Activated CD4-positive, alpha-beta T cell treated with anti-CD3 and anti-CD28 coated beads for 4 hours (primary cell): Measurements from ENCODE around the gene NHLRC4.

ENCODE experiments used
- DNase-seq, 2 donors: peaks; one replicate each; pipeline ENCODE4 v3.0.0-alpha.2; 2020

NHLRC4 gene

DNA sequence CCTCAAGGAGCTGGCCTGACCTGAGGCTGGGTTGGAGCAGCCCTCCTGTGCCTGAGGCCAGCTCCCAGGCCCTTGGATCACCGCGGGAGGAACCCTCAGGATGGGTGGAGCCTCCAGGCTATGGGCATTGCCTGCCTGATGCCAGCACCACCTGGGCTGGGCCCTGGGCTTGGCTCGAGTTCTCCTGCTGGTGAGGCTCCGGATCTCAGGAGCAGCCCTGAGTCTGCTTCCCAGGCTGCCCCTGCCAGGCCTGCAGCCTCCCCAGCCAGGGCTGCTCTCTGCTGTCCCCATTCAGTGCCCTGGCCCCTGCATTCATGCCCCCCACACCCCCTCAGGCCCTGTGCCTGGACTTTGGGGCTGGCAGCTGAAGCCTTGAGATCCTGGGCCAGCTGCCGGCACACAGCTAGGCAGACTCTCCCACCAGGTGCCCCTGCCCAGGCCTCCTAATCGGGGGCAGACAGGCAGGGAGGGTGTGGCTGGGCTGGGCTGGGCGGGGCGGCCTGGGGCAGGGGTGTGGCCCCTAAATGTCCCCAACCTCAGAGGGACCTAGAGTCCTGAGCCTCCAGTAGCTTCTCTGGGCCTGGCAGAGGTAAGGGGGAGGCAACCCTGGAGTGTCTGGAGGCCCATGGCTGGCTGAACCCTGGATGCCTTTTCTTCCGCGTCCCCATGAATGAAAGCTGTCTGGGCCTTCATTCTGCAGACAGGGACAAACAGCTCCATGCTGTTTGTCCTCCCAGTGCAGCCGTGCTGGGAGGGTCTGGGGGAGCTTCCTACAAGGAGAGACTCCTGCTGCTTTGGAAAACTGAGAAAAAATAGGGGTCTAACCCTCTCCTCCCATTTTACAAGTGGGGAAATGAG is 1.8 kb downstream of the NHLRC4 start:
- DNase-seq, result no peak

DNA sequence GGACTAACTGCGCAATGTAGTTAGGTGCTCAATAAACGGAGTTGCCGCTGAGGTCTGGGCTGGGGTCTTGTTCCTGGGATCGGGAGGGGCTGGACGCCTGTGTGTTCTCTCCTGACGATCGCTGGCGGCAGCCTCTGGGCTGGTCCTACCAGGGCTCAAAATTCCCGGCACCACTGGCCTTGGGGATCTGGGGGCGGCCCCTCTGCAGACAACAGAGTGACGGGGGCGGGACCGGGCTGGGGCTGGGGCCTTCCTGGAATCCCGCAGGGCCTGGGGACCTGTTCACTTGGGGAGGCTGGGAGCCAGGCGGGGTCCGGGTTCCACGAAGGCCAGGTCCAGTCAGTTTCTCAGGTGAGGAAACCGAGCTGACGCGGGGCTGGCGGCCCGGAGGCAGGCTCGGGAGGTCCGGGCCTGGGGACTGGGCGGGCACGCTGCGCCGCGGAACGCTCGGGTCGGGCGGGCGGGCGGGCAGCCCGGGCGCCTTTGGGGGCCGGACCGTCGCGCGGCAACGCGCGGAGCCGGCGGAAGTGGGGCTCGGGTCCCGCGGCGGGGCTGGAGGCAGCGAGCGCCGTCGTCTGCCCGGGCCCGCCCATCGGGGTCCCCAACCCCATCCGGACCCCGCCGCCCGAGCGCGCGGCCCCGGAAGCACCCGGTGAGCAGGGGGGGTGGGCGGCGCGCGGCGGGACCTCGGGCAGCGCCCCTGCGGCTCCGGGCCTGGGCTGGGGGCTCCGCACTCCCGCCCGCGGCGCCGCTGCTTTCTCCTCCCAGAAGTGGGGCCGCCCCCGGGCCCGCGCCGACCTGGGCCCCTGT is 2.8 kb downstream of the NHLRC4 start, which contains the start of gene PIGQ:
Gene PIGQ, plus strand, starts transcription at position 524 of the 810 bp plus-strand sequence. CDS start 4,107 bp downstream, outside the sequence.
- DNase-seq, result peak; percentile 49 to 64

DNA sequence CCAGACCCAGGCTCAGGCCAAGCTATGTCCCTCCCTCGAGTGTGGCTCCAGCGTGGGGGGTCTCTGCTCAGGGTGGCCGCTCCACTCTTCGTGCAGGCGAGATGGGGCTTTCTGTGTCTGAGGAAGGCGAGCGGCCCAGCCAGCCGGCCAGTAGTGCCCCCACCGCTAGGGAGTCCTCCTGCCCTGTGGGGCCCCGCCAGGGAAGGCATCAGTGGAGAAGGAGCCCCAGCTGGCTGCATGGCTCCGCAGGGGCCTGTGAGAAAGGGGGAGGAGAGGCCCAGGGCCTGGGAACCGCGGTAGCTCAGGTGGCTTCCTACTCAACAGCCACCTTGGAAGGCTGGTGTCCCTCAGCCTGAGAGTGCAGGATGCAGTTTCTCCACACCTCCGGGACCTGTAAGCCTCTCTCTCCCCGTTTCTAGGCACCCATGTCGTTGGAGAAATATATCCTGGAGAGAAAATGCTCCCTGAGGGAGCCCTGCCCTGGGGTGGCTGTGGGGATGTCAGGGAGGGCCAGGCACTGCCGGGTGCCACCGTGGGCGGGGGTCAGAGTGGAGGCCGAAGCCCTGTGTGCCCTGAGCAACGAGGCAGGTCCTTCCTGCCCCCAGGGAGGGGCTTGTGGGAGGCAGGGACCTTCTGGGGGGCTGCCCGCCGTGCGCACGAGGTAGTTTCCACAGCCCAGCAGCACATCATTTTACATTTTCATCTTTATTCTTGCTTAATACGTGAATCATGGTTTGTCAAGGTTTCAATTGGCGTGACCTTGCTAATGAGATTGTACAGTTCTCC is 6.3 kb downstream of the NHLRC4 start:
- no peak for DNase-seq

DNA sequence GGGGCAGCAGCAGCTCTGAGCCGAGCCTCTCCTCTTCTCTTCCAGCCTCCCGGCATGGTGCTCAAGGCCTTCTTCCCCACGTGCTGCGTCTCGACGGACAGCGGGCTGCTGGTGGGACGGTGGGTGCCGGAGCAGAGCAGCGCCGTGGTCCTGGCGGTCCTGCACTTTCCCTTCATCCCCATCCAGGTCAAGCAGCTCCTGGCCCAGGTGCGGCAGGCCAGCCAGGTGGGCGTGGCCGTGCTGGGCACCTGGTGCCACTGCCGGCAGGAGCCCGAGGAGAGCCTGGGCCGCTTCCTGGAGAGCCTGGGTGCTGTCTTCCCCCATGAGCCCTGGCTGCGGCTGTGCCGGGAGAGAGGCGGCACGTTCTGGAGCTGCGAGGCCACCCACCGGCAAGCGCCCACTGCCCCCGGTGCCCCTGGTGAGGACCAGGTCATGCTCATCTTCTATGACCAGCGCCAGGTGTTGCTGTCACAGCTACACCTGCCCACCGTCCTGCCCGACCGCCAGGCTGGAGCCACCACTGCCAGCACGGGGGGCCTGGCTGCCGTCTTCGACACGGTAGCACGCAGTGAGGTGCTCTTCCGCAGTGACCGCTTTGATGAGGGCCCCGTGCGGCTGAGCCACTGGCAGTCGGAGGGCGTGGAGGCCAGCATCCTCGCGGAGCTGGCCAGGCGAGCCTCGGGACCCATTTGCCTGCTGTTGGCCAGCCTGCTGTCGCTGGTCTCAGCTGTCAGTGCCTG is 7.4 kb downstream of the NHLRC4 start:
- DNase-seq, result no peak

DNA sequence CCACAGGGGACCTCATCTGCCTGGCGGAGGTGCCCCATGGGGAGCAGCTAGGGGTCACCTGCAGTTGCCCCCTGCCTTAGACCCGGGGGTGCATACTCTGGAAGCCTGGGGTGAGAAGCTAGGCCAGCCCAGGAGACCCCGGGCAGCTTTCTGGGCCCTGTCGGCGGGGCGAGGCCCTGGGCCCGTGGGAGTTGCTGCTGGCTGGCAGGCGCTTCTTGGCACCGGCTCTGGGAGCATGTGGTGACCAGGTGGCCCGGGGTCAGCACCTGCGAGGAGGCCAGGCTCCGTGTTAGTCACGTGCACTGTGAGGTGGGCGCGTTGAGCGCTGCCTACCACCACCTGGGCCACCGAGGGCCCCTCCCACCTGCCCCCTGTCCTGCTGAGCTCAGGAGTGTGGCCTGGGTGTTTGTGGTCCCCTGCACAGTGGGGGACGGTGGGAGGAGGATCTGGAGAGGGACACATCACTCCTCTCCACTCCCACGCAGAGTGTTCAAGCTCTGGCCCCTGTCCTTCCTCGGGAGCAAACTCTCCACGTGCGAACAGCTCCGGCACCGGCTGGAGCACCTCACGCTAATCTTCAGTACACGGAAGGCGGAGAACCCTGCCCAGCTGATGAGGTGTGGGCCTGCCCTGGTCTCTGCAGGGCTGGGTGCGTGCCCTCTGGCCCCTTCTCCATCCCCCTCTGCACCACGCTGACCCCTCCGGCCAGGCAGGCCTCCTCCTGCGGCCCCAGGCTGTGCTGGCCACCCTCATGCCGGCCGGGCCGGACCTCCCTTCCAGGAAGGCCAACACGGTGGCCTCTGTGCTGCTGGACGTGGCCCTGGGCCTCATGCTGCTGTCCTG is 8.8 kb downstream of the NHLRC4 start:
- DNase-seq, result no peak

DNA sequence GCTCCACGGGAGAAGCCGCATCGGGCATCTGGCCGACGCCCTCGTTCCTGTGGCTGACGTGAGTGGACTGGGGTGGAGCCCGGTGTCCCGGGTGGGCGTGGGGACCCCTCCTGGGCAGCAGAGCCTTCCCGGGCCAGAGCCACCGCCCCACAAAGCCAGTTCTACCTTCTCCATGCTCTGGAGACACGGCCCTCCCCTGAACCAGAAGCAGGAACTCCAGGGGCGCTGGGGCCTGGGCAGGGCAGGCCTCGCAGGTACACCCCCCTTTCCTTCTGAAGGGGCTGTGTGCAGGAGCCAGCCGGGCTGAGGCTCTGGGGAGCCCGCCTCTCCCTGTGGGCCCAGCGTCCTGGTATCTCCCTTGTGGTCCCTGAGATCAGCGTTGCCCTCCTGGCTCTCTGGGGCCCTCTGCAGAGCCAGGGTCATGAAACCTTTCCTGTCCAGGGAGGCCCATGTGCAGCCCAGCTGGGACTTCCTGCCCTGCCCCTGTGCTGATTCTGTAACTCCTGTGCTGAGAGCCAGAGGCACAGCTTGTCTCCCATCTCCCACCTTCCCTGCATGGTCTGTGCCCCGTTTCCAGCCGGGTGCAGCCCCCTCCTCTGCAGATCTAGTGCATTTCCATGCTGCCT is 9.5 kb downstream of the NHLRC4 start:
- DNase-seq, result no peak

DNA sequence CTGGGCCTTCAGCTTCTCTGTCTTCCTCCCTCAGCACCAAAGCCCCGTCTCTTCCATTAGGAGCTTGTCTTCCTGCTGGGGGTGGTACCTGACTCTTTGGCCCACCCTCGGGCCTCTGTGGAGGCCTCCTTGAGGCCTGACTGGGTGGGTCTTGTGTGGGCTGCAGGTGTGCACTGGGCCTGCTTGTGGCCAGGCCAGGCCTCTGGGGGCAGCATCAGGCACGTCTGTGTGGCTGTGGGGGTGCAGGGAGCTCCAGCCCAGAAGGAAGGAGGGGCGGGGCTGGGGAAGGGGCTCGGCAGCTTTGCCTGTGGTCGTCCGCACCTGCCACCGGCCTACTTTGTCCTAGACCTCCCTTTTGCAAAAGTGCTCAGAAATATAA is 10.0 kb downstream of the NHLRC4 start:
- DNase-seq, result no peak

DNA sequence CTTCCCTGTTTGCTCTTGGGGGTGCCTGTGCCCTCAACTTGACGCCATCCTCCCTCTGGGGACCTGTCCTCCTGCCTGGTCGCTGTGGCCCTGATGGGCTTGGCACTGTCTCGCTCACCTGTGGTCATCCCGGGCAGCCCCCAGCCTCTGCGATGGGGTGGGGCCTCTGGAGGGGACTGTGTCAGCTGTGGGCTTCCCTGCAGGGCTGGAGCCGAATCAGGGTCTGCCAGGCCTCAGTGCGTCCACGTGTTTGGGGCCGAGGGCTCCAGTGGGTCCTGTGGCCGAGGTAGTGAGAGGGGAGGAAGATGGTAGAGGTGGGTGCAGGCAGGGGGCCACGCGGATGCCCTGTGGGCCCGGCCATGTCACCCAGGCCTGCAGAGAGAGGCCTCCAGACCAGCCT is 11.0 kb downstream of the NHLRC4 start:
- no peak for DNase-seq

DNA sequence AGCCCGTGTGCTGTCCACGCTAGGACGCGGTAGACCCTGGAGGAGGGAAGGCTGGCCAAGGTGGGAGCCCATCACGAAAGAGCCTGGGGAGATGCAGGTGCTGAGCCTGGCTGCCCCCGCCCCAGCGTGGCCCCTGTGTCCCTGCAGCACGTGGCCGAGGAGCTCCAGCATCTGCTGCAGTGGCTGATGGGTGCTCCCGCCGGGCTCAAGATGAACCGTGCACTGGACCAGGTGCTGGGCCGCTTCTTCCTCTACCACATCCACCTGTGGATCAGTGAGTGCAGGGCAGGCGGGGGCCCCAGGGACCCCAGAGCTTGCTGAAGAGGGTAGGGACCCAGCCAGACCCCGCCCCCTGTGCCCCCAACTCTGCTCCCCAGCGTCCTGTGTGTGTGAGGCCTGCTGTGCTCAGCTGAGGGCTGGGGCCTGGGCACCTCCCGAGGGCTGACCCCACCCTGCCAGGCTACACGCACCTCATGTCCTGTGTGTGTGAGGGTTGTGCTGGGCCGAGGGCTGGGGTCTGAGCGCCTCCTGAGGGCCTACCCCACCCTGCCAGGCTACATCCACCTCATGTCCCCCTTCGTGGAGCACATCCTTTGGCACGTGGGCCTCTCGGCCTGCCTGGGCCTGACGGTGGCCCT is 11.5 kb downstream of the NHLRC4 start:
- no peak for DNase-seq

DNA sequence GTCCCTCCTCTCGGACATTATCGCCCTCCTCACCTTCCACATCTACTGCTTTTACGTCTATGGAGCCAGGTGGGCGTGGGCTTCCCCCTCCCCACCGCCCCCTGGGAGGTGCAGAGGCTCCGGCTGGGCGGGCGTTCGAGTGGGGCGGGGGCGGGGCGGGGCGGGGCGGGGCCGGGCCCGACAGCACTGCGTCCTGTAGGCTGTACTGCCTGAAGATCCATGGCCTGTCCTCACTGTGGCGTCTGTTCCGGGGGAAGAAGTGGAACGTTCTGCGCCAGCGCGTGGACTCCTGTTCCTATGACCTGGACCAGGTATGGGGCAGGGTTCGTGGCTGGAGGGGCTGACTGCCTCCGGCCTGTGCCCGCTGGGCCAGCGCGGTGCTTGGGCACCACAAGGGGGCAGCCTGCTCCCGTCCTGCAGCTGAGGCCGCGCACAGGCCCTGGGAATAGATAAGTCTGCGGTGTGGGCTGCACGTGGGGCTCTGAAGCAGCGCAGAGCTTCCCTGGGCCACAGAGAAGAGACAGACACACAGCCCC is 12.1 kb downstream of the NHLRC4 start:
- DNase-seq, result peak; percentile 45 to 66

DNA sequence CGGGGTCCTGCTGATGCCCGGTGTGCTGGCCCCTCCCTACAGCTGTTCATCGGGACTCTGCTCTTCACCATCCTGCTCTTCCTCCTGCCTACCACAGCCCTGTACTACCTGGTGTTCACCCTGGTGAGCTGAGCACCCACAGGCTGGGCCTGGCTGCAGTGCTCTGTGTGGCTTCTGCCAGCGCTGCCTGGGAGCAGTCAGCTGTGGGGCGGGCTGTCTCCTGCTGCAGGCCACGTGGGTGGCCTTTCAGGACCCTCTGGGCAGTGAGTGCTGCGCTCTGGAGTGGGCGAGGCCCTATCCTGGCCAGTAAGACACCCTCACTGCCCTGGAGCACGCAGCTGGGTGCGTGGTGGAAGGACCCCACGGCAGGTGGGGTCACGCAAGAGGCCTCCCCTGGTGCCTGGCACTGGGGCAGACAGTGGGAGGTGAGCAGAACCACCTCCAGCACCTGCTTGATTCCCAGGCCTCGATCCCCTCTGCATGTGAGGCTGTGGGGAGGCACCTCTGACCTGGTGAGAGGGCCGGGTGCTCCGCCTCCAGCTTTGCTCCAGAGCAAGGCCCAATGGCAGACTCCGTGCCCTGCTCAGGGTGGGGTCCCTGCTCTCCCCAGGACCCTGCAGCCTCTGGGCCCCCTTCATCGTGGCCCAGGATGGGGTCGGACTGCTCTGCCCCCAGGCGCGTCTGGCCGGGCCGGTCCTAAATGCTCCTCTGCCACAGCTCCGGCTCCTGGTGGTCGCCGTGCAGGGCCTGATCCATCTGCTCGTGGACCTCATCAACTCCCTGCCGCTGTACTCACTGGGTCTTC is 13.5 kb downstream of the NHLRC4 start:
- no peak for DNase-seq

DNA sequence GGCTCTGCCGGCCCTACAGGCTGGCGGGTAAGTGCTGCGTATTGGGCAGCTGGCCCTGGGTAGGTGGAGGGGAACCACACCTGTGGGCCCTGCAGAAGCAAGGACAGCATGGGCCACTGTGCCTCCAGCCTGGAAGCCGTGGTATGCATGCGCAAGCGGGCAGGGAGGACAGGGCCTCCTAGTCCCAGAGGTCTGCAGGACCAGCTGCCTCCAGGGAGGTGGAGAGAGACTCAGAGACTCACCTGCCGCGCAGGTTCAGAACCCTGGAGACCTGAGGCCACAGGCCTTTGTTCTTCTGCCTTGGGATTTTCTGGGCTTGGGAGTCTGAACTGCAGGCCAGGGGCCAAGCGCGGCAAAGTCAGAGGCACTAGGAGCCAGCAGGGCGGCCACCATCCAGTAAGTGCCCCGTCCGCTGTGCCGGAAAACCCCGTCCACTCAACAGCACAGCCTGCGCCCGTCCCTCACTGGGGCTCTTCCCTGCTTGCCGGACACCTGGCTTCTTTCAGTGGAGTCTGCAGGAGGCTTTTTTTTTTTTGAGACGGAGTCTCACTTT is 14.2 kb downstream of the NHLRC4 start:
- no peak for DNase-seq

DNA sequence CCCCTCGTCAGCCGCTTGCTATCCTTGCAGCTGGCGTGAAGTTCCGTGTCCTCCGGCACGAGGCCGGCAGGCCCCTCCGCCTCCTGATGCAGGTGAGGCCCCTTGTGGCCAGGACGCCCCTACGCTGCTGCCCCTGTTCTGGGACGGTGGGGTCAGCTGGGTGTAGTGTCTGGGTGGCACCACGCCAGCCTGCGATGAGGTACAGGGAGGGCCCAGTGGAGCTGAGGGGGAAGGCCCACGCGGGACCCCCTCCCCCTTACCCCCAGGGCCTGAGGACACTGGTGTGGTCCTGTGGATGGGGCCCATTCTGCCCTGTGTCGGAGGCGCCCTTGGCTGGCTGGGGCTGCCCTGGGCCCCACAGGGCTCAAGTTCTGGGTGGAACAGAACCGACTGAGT is 15.4 kb downstream of the NHLRC4 start:
- DNase-seq, result no peak

DNA sequence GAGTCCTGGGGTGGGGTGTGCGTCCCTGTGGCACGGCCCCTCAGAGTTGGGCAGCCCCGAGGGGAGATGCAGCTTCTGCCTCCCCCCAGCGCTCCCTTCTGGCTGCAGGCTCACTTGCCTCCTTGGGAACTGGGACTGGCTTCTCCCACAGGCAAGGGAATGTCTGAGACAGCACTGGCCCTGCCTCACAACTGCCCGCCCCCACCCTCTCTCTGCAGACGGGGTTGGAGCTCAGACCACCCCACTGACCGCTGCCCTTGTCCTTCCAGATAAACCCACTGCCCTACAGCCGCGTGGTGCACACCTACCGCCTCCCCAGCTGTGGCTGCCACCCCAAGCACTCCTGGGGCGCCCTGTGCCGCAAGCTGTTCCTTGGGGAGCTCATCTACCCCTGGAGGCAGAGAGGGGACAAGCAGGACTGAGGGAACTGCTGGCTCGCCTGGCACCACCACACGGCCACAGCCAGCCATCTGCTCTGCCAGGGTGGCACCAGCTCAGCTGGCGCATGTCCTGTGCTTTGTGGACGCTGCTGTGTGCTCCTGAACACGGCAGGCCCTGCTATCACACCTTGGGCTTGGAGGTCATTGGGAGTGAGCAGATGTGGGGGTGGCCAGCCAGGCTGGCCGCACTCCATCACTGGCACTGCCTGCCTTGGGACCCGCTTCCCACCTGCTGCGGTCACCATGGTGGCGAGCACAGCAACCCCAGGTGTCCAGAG is 16.0 kb downstream of the NHLRC4 start:
- DNase-seq, result no peak

DNA sequence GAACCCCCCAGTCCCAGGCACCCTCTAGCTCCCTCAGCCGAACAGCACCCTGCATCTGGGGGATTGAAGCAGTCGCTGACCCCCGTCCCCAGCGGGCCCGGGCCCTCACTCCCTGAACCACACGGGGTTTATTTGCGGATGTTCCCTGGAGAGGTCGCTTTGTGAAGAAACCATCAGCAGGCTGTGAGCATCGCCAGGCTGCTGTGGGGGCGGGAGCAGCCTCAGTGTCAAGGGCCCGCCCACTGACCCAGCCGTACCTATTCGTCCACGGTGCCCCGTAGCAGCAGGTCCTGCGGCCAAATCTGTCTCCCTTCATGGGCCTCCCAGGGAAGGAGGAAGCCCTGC is 16.6 kb downstream of the NHLRC4 start:
- DNase-seq, result no peak

DNA sequence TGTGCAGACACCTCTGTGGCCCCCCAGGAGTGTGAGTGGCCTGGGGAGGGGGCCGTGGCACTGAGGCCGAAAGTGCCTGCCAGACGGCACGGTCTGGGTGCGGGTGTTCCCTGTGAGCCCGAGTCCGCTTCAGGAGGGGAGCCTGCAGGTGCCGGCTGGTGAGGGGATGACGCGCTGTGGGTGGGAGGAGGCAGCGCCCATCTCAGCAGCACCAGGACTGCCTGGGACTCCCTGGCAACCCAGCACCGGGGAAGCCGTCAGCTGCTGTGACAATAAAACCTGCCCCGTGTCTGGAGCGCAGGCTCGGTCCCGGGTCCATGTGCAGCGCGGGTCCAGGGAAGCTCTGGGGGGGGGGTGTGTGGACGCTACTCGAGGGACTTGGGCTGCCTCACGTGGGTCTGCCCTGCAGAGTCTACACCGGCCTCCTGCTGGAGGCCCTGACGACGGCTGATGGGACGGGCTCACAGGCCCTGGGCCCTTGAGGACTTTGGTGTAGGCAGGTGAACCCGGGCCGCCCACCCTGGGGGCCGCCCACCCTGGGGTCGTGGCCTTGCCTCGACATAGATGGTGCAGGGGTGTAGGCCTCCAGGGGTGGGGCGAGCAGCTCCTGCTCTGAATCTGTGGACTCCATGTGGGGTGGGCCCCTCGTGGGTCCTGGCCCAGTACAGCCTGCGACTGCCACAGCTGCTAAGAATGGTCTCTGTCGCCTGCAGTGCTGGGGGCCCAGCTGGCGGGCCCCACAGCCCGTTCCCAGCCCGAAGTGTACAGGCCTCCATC is 17.2 kb downstream of the NHLRC4 start:
- no peak for DNase-seq

DNA sequence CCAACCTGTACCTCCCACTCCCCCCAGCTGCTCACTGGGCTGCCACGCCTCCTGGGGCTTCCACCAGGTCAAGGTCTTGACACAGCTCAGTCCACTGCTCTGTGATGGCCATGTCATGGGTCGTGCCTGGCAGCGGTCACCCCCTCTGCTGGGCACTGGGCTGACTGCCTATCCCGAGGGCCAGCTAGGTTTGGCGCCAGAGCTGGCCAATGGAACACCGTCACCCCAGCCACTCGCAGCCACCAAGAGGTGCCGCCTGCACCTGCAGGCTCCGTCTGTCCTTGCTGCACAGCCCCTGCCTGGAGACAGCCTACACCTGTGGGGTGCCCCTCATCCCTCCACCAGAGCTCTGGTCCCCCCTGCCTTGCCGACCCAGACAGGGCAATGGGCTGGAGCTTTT is 18.5 kb downstream of the NHLRC4 start:
- DNase-seq, result no peak
